Activated T-helper 1 cell treated with anti-CD3 and anti-CD28 coated beads, Interleukin-12 subunit alpha, Interleukin-12 subunit beta, Interleukin-2, Interleukin-4 antibody, amounts not matched to agents 30 ng/mL and 10 ng/mL and 1 ng/mL, durations not matched to agents 14 hours and 24 hours and 36 hours (primary cell): Measurements from ENCODE around the gene SLC7A6. TPM values are rescaled to one million over a fixed set of nuclear protein-coding genes. Genes with fewer than 3 reads are reported as not detected.

Experiments used
- DNase-seq: peaks from one replicate; pipeline ENCODE4 v3.0.0; 2021; ENCODE audit warnings: low spot score
- H3K27ac Mint-ChIP-seq: one replicate; pipeline ENCODE4 v1.8.0; 2021; ENCODE audit warnings: mild to moderate bottlenecking, mixed read lengths
- H3K27me3 Mint-ChIP-seq: one replicate; pipeline ENCODE4 v1.8.0; 2022; ENCODE audit warnings: mild to moderate bottlenecking, moderate library complexity, mixed read lengths; ENCODE audit not compliant: insufficient read depth
- H3K36me3 Mint-ChIP-seq: one replicate; pipeline ENCODE4 v1.8.0; 2021; ENCODE audit warnings: low read depth, mixed read lengths
- H3K4me1 Mint-ChIP-seq: one replicate; pipeline ENCODE4 v1.8.0; 2021; ENCODE audit warnings: low read depth, mixed read lengths
- H3K4me3 Mint-ChIP-seq: one replicate; pipeline ENCODE4 v1.8.0; 2021; ENCODE audit warnings: mild to moderate bottlenecking, moderate library complexity, mixed read lengths
- H3K9me3 Mint-ChIP-seq: one replicate; pipeline ENCODE4 v1.8.0; 2021; ENCODE audit warnings: mixed read lengths
- intact Hi-C: fragments of 100-400 bp; cut with micrococcal nuclease; formaldehyde crosslinking; loops from one replicate; pipeline ENCODE4 v1.15.1; 2024
- total RNA-seq: library from RNA; stranded (reverse); gene quantifications from 2 replicates; pipeline ENCODE4 v1.2.3, GENCODE V29; 2022

The SLC7A6 gene
- total RNA-seq, 1 donor from 2014 or later, result 143 TPM

DNA sequence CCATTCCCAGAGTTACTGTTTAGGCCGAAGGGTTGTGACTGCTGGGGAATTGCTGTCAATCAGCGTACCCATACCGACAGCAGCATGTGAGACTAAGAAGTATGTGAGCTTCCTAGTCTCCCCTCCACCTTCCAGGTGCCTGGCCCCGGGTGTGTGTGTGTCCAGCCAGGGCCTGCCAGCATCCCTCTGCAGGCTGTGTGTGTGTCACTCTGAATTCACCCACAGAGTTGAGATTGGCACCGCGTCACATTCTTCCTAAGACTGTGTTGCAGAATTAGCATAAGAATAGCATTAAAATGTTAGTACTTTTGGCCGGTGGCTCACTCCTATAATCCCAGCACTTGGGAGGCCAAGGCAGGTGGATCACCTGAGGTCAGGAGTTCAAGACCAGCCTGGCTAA is 78.3 kb downstream of the SLC7A6 start:
- no peaks in the 10 kb centered on the region for H3K27me3 Mint-ChIP-seq
- H3K27ac Mint-ChIP-seq, result no peak overlapping the region
- peaks cover 66% of the 10 kb centered on the region for H3K36me3 Mint-ChIP-seq
- intact Hi-C loops, result no loop called here
- H3K4me1 Mint-ChIP-seq, result peaks cover 18% of the 10 kb centered on the region
- no peak overlapping the region for H3K4me3 Mint-ChIP-seq
- no peaks in the 10 kb centered on the region for H3K9me3 Mint-ChIP-seq
- no peak for DNase-seq

- intact Hi-C loops, result no loop called here
- Mint-ChIP-seq H3K4me3 (no peak overlapping the region), H3K4me1 (peaks cover 22% of the 10 kb centered on the region), H3K27me3 (no peaks in the 10 kb centered on the region), H3K36me3 (peaks cover 66% of the 10 kb centered on the region), H3K9me3 (no peaks in the 10 kb centered on the region), H3K27ac (no peak overlapping the region)
- DNase-seq, result no peak
Measured at GRCh38 chr16:68343137-68343536, 78.8 kb downstream of the SLC7A6 start.

GRCh38 chr16:68344252-68344651 is 79.9 kb downstream of the SLC7A6 start:
- Mint-ChIP-seq H3K36me3 (peaks cover 68% of the 10 kb centered on the region), H3K4me1 (peaks cover 27% of the 10 kb centered on the region), H3K27me3 (no peaks in the 10 kb centered on the region), H3K27ac (no peak overlapping the region), H3K9me3 (no peaks in the 10 kb centered on the region), H3K4me3 (no peak overlapping the region)
- intact Hi-C loops, result no loop called here
- DNase-seq, result no peak

DNA sequence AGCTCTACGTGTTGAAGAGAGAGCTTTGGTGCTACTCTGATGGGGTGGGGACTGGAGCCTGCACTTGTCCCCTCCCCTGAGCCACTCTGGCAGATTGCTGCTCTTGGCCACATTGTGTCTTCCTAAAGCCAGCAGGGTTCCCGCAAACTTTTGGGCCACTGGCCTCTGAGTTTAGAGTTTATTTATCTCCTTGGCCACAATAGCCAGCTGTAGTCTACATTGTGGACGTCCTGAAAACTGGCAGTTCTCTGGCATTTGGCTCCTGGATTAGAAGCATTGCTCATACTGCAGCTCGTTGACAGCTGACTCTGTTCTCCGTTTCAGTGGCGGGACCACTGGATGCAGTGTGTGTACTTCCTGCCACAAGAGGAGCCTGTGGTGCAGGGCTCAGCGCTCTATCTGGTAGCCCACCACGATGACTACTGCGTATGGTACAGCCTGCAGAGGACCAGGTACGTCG is 81.1 kb downstream of the SLC7A6 start:
- H3K27me3 Mint-ChIP-seq, result no peaks in the 10 kb centered on the region
- intact Hi-C loops, result no loop called here
- DNase-seq, result no peak
- H3K36me3 Mint-ChIP-seq, result peaks cover 65% of the 10 kb centered on the region
- no peak overlapping the region for H3K27ac Mint-ChIP-seq
- no peak overlapping the region for H3K4me3 Mint-ChIP-seq
- peaks cover 24% of the 10 kb centered on the region for H3K4me1 Mint-ChIP-seq
- H3K9me3 Mint-ChIP-seq, result no peaks in the 10 kb centered on the region

DNA sequence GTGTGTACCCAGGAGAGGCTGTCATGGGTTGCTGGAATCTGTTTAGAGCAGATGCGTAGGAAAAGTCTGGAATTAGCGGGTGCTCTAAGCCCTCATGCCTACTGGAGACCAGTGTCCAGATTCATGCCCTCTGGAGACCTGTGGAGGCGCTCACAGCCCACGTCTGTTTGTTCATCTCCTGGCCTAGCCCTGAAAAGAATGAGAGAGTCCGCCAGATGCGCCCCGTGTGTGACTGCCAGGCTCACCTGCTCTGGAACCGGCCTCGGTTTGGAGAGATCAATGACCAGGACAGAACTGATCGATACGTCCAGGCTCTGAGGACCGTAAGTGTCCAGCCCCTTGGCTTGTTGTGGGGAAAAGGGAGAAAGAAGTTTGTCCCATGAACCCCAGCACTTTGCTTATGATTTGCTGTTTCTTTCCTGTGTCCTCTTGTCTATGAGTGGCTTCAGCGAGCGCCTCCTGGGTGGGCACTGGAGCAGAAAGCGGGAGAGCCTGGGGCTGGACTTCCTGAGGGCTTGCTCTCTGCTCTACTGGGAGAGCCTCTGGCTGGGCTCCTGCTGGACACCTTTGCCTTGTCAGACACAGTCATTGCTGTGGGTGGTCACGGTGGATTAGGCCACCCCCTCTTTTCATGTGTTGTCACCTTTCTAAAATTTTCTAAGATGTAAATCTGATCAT is 81.8 kb downstream of the SLC7A6 start:
- intact Hi-C loops, result no loop called here
- Mint-ChIP-seq H3K4me1 (peaks cover 19% of the 10 kb centered on the region), H3K36me3 (peaks cover 63% of the 10 kb centered on the region), H3K4me3 (no peak overlapping the region), H3K27me3 (no peaks in the 10 kb centered on the region), H3K9me3 (no peaks in the 10 kb centered on the region), H3K27ac (no peak overlapping the region)
- DNase-seq, result no peak

DNA sequence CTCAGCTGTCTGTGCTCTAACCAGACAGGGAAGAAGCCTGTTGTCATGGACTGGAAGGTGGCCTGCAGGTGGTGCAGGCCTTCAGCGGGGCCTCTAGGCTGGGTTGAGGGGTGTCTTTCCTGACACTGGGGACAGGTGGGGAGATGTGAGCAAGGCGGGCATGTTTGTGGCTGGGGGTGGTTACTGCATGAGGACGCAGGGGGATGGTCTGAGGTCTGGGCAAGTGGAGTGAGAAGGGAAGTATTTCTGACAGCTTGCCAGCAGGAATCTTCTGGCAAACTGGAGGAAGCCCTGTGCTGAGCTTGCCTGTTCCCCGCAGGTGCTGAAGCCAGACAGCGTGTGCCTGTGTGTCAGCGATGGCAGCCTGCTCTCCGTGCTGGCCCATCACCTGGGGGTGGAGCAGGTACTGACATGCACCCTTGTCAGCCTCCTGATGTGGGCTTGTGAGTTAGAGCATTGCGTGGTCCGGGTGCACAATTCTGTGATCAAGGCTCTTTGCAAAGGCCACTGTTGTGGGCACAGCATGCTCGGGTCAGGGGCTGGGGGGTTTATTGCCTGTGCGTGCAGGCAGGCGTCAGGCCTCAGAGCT is 82.7 kb downstream of the SLC7A6 start:
- no peak for DNase-seq
- intact Hi-C loops, result no loop called here
- Mint-ChIP-seq H3K9me3 (no peaks in the 10 kb centered on the region), H3K36me3 (peaks cover 63% of the 10 kb centered on the region), H3K4me3 (no peak overlapping the region), H3K27ac (no peak overlapping the region), H3K4me1 (peaks cover 19% of the 10 kb centered on the region), H3K27me3 (no peaks in the 10 kb centered on the region)

- H3K36me3 Mint-ChIP-seq, result peaks cover 64% of the 10 kb centered on the region
- intact Hi-C loops, result no loop called here
- DNase-seq, result no peak
Measured at GRCh38 chr16:68347605-68348004, 83.3 kb downstream of the SLC7A6 start.

GRCh38 chr16:68348639-68349445 is 84.5 kb downstream of the SLC7A6 start:
- Mint-ChIP-seq H3K27ac (no peak overlapping the region), H3K27me3 (no peaks in the 10 kb centered on the region), H3K36me3 (peaks cover 71% of the 10 kb centered on the region), H3K4me3 (no peak overlapping the region), H3K4me1 (peaks cover 19% of the 10 kb centered on the region), H3K9me3 (no peaks in the 10 kb centered on the region)
- intact Hi-C loops, result no loop called here
- no peak for DNase-seq

More at GRCh38 chr16:68347605-68348004, 83.3 kb downstream of the SLC7A6 start:
- H3K27me3 Mint-ChIP-seq, result no peaks in the 10 kb centered on the region
- no peak overlapping the region for H3K27ac Mint-ChIP-seq
- H3K9me3 Mint-ChIP-seq, result no peaks in the 10 kb centered on the region
- no peak overlapping the region for H3K4me3 Mint-ChIP-seq
- H3K4me1 Mint-ChIP-seq, result peaks cover 19% of the 10 kb centered on the region

DNA sequence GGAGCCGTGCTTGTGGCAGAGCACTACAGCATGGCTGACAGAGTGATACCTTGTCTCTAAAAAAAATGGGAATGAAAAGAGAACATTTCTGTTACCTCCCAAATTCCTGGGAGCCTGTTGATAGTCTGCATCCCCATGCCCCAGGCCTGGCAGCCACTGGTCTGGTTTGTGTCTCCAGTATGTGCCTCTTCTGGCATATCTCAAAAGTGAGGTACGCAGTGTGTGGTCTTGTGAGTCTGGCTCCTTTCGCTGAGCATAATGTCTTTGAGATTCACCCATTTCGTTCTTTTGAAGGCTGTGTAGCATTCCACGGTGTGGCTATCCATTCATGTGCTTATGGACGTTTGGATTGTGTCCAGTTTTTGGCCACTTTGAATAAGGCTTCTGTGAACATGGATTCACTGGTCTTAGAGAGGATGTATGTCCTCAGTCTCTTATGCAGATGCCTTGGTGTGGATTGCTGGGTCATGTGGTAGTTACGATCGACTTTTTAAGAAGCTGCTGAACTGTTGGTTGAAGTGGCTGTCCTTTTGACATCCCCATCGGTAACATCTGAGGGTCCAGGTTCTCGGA is 85.6 kb downstream of the SLC7A6 start:
- no peak overlapping the region for H3K4me3 Mint-ChIP-seq
- peaks cover 78% of the 10 kb centered on the region for H3K36me3 Mint-ChIP-seq
- no peaks in the 10 kb centered on the region for H3K9me3 Mint-ChIP-seq
- intact Hi-C loops, result no loop called here
- peaks cover 25% of the 10 kb centered on the region for H3K4me1 Mint-ChIP-seq
- no peaks in the 10 kb centered on the region for H3K27me3 Mint-ChIP-seq
- H3K27ac Mint-ChIP-seq, result no peak overlapping the region
- DNase-seq, result no peak

DNA sequence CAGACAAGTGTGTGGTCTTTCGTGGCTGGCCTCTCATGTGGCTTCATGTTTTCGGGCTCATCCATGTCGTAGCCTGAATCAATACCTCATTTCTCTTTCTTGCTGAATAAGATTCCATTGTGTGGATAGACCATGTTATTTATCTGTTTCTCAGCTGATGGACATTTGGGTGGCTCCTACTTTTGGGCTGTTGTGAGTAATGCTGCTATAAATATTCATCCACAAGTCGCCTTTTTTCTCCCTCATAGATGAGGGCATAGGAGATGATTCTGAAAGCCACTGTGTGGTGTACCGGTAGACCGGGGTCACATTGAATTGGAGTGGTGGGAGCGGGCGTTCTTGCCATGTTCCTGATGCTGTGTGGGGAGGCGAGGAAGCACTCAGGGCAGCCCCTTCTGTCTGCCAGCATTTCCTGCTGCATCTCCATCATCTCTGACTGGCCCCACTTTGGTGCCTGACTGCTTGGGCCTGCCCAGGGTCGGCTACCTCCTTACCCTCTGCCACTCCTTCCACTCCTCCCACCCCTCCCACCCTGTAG is 86.6 kb downstream of the SLC7A6 start:
- DNase-seq, result no peak
- H3K4me3 Mint-ChIP-seq, result no peak overlapping the region
- H3K27ac Mint-ChIP-seq, result no peak overlapping the region
- no peaks in the 10 kb centered on the region for H3K9me3 Mint-ChIP-seq
- H3K4me1 Mint-ChIP-seq, result peaks cover 32% of the 10 kb centered on the region
- no peaks in the 10 kb centered on the region for H3K27me3 Mint-ChIP-seq
- intact Hi-C loops, result no loop called here
- peaks cover 77% of the 10 kb centered on the region for H3K36me3 Mint-ChIP-seq
